AG04449 (cell line): ENCODE measurements around the gene DCDC1.

Experiments used
- CTCF ChIA-PET: fragments of 350-600 bp; formaldehyde crosslinking; extraction: SDS; loops from one replicate; lab custom pipeline; 2021; ENCODE audit warnings: antibody characterized with exemption; lab: Yijun Ruan, JAX
- POLR2A ChIA-PET: fragments of 400-600, 350-600 bp; formaldehyde crosslinking; extraction: SDS; loops from one replicate; lab custom pipeline; 2020; ENCODE audit warnings: antibody characterized with exemption, inconsistent platforms; lab: Yijun Ruan, JAX
- DNase-seq: peaks from one replicate; pipeline ENCODE4 v3.0.0-alpha.2; 2010; ENCODE audit warnings: low read depth, low spot score
- H3K4me3 ChIP-seq: 2 replicates; pipeline ENCODE4 v1.5.1; 2011; ENCODE audit warnings: low read depth, mild to moderate bottlenecking, control low read depth, low read length
- TF ChIP-seq, protein P1 (sequence below): IDR thresholded peaks from one replicate; pipeline ENCODE4 v1.5.1; 2011; ENCODE audit warnings: mild to moderate bottlenecking, moderate library complexity, low read length, control low read depth, inconsistent platforms; ENCODE audit not compliant: insufficient read depth; ENCODE audit errors: missing control alignments

DCDC1 gene

GRCh38 chr11:30984442-30984816 is 385.1 kb downstream of the DCDC1 start:
- ChIA-PET CTCF (no interaction called here), POLR2A (no interaction called here)
- no peak overlapping the region for H3K4me3 ChIP-seq
- TF ChIP-seq, protein P1, sequence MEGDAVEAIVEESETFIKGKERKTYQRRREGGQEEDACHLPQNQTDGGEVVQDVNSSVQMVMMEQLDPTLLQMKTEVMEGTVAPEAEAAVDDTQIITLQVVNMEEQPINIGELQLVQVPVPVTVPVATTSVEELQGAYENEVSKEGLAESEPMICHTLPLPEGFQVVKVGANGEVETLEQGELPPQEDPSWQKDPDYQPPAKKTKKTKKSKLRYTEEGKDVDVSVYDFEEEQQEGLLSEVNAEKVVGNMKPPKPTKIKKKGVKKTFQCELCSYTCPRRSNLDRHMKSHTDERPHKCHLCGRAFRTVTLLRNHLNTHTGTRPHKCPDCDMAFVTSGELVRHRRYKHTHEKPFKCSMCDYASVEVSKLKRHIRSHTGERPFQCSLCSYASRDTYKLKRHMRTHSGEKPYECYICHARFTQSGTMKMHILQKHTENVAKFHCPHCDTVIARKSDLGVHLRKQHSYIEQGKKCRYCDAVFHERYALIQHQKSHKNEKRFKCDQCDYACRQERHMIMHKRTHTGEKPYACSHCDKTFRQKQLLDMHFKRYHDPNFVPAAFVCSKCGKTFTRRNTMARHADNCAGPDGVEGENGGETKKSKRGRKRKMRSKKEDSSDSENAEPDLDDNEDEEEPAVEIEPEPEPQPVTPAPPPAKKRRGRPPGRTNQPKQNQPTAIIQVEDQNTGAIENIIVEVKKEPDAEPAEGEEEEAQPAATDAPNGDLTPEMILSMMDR, result no peak
- DNase-seq, result no peak

GRCh38 chr11:30983776-30984441 is 385.6 kb downstream of the DCDC1 start:
- CTCF ChIA-PET, result no interaction called here
- no peak for DNase-seq
- TF ChIP-seq, protein P1, result no peak
- POLR2A ChIA-PET, result no interaction called here
- H3K4me3 ChIP-seq, result no peak overlapping the region

DNA sequence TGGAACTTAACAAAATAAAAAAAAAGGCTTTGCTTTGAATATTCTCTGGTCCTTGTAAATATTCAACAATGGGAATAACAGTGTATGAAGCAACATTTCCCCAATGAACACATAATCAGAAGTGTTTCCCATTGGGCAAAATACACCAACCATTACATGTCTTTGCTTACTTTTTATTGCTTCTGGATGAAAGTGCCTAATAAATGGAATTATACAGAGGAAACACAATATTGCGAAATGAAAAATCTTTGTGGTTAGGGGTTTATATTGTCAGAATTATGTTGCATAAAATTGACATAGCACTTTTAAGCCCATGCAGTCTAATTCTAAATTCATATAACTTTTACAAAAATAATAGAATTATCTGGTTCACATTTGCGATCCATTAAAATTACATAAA is 386.4 kb downstream of the DCDC1 start:
- DNase-seq, result no peak
- ChIA-PET POLR2A (no interaction called here), CTCF (no interaction called here)
- H3K4me3 ChIP-seq, result no peak overlapping the region
- TF ChIP-seq, protein P1, result no peak

DNA sequence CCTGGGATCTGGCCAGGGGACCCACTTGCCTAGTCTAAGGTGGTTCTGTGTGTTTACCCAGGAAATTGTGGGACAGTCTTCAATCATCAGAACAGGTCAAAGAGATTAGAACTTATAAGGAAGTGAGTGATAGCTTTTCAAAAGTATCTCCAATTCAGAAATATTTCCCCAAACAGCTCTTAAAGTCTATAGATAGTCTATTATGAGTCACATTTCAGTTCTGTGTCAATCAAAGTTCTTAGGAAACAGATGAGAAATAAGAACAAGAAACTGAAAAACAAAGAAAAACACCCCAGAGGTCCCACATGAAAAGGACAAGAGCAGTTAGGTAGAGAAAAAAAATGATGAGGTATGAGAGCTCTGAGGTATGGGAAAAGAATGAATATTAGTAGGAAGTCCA is 402.0 kb downstream of the DCDC1 start:
- POLR2A ChIA-PET, result no interaction called here

DNA sequence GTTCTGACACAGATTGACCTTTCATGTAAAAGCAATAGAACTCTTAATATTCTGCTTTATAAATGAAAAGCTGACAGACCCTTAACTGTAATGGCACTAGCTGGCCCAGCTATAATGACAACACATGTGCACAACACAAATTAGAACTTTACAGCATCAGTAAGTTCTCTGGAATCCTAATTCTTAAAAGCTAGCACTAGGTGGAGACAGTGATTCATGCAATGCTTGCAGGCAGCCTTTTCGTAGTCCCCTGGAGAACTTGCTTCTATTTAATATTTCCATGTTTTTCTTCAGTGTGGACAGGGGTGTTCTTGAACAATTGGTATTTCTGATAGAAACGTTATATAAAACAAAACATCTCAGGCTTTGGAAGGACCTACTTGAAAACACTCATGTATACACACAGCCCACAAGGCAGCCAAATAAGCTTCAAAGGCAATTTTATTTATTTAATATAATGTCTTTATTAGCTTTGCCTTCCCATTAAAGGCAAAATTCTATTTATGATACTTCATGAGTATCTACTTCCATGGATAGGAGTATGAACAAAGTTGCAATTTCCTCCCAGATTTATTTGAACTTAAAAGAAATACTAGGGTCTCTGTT is 409.0 kb downstream of the DCDC1 start:
- H3K4me3 ChIP-seq, result no peak overlapping the region
- ChIA-PET CTCF (interaction anchor here (1.6 kb wide), 1 partner anchor 11 kb away, joined by 3 read pairs; no protein-coding TSS in a partner anchor), POLR2A (no interaction called here)
- peak; percentile 5 for DNase-seq
- TF ChIP-seq, protein P1, result no peak

More for the DNA sequence above, 402.0 kb downstream of the DCDC1 start:
- no peak overlapping the region for H3K4me3 ChIP-seq
- CTCF ChIA-PET, result no interaction called here
- TF ChIP-seq, protein P1, result no peak
- no peak for DNase-seq

GRCh38 chr11:30956751-30957150 is 412.8 kb downstream of the DCDC1 start:
- ChIA-PET POLR2A (no interaction called here), CTCF (no interaction called here)
- no peak overlapping the region for H3K4me3 ChIP-seq
- DNase-seq, result no peak
- TF ChIP-seq, protein P1, result no peak
